Activated T-cell treated with anti-CD3 and anti-CD28 coated beads for 1 hour (primary cell): Measurements from ENCODE around the gene SLC17A8.

Experiments
- DNase-seq: peaks from one replicate; pipeline ENCODE4 v3.0.0-alpha.2; 2020; ENCODE audit warnings: low read depth

Gene SLC17A8

DNA sequence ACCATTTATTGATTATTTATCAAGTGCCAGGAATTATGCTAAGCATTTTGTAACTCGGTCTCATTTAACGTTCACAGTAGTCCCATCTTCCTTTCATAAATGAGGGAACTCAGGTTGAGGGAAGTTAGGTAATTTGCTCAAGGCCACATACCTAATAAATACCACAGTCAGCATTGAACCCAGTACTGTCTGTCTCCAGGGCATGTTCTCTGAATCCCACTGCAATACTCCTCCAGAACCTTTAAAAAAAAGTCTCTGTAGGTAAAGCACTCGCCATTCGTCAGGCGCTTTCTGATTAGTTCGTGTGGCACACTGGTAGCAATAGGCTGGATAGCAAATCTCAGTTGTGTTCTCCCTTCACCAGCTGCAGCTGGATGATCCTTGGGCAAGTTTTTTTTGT is 14.3 kb downstream of the SLC17A8 start:
- no peak for DNase-seq

DNA sequence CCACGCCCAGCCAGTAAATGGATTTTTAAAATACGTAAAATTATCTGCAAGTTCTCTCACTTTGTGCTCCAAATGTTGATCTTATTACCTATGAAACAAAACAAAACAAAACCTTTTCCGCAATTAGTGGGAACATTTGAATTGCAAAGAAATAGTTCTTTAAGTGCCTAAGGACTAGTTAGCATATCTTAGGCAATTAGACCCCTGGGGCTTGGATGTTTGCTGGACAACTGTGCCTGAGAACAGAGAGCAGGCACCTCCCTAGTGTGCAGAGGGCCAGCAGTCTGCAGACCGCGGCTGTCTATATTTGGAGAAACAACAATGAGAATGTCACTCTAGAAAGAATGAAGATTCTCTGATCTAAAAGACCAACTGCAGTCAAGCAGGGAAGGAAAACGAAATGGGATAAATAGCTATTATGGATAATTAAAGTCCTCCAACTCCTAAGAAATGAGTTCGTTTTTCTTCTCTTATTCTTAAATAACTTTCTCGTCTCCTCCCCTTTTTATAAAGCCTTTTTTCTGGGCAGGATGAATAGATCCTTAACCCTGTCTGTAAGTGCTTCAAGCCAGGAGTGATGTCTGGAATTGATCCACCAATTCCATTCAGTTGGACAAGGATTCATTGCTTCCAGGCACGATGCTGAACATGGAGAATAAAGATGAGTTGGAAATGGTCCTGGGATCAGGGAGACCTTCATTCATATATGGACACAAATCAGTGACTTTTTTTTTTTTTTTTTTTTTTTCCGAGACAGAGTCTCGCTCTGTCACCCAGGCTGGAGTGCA is 16.2 kb downstream of the SLC17A8 start:
- no peak for DNase-seq

DNA sequence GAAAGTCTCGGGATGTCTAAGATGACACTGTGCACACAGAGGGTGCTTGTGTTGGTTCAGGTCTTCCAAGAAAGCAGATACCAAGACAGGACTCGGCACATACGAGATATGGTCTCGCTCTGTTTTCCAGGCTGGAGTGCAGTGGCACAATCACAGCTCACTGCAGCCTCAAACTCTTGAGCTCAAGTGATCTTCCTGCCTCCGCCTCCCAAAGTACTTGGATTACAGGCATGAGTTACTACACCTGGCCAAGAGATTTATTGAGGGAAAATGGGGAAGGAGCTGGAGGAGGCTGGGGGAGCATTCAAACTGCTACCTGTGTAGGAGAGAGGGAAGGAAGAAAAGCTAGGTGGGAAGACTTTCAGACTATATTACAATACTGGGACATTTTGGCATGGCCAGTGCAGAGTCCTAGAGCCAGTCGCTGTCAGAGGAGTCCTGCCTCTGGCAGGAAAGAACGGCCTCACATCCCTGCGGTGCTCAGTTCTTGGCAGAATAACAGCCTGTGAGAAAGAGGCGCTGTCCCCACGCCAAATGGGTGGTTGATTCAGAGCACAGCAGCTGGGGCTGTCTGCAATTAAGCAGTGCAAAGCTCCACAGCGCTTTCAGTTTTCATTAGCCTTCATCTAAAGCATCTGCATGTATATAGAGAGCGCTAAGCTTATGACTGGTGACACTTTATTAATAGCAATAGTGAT is 18.3 kb downstream of the SLC17A8 start:
- DNase-seq = no peak

DNA sequence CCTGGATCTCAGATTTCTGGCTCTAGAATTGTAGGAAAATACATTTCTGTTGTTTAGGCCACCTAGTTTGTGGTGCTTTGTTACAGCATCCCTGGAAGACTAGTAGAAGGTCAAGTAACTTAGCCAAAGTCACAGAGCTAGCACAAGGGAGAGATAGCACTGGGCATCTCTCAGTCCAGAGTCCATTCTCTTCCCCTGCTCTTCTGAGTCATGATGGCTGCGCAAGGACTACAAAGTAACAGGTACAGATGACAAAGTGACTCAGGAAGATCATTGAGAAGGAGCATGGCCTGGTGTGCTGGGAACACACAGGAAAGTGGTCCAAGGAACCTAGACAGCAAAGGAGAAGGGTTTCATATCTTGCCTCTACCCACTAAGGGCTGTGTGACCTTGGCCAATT is 19.3 kb downstream of the SLC17A8 start:
- DNase-seq = no peak

DNA sequence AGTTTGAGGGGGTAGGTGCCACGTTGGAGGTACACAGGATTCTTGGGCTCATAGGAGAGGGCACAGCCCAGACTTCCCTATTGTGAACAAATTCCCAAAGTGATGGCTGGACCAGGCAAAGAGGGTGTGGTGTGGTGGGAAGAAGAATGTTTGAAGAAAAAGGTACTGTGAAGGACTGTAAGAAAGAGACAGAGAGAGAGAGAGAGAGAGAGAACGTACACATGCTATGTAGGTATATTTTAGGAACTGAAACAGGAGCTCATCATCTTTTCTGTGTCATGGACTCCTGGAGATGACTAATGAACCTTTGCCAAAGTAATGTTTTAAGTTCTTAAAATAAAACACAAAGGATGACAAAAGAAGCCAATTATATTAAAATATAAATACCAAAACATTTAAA is 24.5 kb downstream of the SLC17A8 start:
- DNase-seq = no peak

DNA sequence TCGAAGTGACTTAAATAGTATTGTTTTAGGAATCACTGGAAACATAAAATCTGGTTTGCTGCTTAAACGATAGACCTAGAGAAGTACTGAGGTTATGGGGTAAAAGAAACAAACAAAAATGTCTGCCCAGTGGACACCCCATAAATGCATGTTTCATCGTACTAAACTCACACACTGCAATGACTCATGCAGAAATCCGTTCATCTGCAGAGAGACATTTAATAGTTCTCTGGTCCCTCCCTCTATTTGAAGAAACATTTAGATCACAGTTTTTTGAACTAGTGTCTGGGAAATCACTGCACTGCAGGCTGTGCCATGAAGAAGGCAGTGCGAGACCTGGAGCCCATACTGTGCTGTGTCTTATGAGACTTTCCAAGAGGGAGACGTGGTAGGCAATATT is 25.5 kb downstream of the SLC17A8 start:
- DNase-seq = no peak

DNA sequence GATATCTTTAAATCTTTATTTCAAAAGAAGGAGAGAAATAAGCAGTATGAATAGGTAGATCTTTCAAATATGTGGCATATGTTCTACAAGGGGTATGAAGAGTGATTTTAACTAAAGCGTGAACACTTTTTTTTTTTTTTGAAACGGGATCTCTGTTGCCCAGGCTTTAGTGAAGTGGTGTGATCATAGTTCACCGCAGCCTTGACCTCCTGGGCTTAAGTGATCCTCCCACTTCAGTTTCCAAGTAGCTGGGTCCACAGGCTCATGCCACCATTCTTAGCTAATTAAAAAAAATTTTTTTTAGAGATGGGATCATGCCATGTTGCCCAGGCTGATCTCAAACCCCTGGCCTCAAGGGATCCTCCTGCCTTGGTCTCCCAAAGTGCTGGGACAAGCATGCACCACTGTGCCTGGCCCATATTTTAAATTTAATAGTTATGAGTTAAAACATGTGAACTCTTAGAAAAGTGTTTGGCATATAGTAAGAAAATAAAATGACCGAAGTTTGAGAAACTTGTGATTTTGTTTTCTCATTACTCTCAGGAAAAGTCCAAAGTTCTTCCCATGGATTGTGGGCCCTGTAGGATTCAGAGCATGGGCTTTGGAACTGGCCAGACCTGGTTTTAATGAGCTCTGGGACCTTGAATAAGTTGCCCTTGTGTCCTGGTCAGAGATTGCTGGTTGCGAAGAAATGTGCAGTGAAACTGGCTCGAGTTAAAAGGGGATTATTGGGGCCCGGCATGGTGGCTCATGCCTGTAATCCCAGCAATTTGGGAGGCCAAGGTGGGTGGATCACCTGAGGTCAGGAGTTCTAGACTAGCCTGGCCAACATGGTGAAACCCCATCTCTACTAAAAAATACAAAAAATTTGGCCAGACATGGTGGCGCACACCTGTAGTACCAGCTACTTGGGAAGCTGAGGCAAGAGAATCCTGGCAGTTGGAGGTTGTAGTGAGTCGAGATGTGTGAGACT is 27.0 kb downstream of the SLC17A8 start:
- DNase-seq = no peak

DNA sequence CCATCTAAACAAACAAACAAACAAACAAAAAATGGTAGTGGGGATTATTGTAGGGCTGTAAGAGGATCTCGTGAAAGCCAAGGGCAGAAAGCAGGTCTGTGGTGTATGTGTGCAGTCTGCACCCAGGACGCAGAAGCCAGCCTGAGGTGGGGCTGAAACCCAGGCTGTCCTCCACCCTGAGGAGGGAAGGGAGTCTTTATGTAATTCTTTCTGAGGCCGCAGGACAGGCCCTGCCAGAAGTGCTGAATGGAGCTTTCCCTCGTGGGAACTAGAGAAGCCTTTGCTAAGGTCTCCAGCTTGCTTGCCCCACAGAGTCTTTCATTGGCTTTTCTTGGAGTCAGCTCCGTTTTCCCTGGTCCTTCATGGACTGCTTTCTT is 27.7 kb downstream of the SLC17A8 start:
- DNase-seq = no peak

DNA sequence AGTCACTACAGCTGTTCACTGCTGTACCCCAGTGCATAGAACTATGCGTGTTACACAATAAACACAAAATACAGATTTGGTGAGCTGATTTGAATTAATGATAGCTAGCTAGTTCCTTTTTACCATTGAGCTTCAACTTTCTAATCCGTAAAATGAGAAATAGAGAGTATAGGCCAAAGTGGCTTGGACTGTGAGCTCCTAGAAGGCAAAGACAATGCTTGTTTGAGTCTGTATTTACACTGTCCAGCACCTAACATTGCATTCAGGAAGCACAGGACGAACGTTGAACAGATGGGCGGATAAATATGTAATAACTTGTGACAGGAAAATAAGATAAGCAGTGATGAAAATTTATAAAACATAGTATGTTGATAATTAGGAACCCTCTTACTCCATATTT is 31.5 kb downstream of the SLC17A8 start:
- DNase-seq = no peak

DNA sequence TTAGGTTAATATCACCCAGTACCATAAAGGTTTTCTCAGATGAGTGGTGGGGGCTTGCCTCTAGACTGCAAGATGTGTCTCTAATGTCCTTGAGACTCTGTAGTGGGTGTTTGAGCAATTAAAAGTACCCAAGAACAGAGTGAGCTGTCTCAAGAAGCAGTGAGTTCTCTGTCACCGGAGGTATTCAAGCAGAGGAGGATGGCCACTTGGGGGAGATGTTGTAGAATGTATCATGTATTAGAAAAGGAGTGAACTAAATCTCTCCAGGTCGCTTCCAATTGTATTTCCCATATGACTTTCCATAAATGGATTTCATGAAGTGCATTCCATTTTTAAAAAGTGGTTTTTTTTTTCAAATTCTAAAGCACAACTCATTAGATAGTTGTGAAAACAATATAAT is 35.0 kb downstream of the SLC17A8 start:
- DNase-seq = no peak

DNA sequence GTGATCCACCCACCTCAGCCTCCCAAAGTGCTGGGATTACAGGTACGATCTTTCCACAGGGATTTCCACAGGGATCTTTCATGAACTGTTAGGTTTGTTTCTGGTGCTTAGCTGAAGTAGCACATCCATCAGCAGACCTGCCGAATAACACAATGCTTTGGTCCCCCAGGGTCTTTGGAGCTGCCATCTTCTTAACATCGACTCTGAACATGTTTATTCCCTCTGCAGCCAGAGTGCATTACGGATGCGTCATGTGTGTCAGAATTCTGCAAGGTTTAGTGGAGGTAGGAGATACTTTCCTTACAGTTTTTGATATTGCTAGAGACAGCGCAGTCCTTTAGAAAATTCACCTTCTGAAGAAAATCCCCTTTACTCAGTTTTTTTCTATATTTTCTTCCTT is 36.3 kb downstream of the SLC17A8 start:
- no peak for DNase-seq

DNA sequence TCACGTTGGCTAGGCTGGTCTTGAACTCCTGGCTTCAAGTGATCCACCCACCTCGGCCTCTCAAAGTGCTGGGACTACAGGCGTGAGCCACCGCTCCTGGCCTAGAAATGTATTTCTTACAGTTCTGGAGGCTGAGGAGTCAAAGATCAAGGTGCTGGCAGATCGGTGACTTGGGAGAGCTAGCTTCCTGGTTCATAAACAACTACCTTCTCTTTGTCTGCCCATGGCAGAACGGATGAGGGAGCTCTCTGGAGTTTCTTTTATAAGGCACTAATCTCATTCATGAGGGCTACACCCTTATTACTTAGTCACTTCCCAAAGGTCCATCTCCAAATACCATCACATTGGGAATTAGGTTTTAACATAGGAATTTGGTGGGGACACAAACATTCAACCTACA is 38.9 kb downstream of the SLC17A8 start:
- DNase-seq = no peak

DNA sequence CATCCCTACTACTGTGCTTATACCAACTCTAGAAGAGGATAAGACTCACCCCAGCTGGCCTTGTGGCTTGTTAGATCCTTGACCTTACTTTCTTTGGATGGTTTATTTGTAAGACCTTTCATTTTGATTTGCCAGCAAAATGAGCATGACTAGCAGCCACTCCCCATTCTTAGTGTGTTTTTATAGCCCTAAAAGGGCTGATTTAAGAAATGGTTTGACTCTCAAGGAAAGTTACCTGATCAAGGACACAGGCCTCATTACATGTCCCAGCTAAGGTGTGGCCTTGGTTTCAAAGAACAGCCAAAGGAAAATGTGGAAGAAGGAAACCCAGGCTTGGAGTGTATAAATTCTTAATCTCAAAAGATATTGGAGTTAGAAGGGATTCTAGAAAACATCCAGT is 41.4 kb downstream of the SLC17A8 start:
- DNase-seq = no peak

DNA sequence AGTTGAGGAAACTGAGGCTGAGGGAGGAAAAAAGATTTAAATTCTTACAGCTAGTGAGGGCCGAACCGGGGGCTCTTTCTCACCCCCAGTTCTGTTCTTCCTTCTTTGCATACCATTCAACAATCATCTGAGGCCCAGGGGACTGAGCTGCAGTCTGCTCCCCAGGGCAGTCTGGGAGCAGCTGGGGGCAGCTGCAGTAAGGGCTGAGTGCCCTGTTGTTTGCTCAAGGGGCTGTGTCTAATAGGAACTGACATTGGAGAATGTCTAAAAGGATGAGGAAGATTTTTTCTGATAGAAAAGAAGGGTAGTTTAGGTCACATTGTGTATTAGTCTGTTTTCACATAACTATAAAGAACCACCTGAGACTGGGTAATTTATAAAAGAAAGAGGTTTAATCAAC is 42.2 kb downstream of the SLC17A8 start:
- DNase-seq = no peak

DNA sequence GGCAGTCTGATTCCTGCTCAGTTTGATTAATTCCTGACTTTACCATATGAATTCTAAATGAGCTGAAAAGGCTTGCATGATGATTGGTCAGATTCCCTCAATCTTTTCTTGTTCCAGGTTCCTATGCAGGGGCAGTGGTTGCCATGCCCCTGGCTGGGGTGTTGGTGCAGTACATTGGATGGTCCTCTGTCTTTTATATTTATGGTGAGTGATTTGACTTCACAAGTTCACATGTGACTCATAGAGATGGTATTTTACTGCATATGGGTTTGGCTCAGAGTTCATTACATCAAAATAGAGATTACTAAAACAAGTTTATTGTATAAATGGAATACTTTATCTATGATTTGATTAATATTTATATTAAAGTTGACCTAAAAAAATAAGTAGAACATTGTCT is 44.8 kb downstream of the SLC17A8 start:
- DNase-seq = no peak

DNA sequence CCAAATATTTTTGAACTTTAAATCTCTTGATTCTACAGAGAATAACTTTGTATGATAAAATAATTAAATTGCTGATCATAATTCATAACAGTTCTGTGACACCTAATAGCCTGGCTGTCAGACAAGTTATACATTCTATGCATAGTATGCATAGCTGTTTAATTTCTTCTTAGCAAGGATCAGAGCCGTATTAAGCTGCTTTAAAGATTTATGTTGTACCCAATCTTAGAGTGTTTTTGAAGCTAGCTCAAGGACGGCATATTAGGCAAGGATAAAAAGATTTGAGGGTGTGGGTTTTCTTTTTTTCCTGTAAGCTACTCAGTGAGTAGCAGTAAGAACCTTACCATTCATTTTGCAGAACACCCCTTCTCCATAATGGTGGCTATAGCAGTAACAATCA is 45.9 kb downstream of the SLC17A8 start:
- DNase-seq = no peak

DNA sequence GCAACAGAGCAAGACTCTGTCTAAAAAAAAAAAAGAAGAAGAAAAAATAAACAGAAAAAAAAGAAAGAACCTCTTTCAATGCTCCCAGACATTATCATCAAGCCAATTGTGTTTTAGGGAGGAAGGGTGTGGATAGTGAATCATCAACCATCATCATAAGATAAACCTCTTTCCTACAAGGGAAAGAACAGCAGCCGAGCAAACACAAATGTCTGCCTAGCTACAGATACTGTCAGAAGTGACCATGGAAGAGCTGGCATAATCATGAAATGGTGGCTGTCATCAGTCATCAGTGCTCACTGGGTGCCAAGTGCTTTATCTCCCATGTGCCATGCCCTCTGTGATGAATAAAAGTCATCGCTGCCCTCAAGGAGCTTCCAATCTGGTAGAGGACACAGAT is 46.6 kb downstream of the SLC17A8 start:
- DNase-seq = no peak

DNA sequence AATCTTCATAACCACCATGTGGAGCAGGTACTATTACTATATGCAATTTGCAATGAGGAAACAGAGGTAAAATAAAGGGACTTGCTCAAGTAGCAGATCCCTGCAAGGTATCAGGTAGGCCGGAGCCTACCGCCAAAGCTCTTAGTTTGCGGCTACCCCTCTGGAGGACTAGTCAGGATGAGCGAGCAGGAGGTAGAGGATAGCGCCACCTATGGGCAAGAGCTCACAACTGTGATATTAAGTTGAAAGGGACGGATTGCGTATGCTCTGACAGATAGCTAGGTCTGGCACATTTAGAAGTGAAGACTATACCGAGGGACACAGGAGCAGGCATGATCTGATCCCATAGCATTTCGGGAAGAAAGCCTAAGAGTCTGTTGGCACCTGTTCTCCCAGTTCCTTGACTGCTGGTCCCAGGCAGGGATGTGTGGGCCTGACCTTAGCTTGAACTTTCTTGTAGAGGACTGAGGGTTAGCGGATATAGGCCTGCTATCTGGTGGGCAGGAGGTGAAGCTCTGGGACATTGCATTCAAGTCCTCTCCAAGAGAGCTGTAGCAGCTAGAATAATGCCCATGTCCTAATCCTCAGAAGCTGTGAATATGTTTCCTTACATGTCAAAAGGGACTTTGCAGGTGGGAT is 48.0 kb downstream of the SLC17A8 start:
- DNase-seq = no peak

DNA sequence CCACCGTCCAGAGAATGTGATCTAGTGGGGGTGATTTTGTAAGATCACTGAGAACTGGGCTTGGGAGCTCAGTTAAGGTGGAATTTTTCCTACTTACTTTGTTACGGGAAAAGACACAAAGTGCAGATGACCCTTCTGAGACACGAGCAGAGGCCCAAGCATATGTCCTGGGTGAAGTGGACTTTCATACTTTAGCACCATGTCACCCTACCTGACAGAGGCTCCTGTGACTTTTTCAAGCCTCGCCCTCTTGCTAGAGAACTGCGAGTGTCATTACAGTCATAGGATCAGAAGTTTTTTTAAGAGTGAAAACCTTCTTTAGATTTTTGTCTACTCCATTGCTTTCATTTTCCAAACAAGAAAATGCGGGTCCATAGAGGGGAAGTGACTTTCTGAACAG is 56.1 kb downstream of the SLC17A8 start:
- DNase-seq = no peak

DNA sequence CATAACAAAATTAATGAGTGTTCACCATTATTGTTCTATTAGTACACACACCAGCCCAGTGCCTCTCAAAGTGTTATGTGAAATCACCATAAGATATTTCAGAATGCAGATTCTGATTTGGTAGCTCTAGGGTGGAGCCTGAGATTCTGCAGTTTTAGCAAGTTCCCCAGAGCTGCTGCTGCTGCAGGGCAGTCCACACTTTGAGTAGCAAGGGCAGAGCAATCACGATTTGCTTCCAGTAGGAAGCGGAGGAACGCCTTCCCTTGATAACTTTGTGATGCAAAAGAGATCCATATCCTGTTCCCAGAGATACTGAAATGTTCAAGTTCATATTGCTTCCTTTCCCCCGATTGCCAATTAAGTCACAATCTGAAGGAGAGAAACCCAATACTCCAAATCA is 57.9 kb downstream of the SLC17A8 start:
- DNase-seq = no peak

DNA sequence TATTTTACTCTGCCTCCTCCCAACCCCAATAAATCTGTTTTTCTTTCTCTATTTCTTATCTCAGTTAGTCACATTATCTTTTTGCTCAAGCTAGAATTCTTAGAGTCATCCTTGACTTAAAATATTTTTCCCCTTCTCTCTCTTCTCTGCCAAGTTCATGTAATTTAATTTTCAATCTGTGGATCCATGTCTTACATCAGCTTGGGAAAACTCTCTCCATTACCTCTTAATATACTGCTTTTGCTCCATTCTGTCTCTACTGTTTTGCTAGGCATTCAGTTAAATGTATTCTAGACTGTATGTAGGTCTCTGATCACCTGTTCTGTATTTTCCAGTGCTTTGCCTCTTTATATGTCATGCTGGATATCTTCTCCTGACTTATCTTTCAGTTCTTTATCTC is 65.8 kb downstream of the SLC17A8 start:
- no peak for DNase-seq

DNA sequence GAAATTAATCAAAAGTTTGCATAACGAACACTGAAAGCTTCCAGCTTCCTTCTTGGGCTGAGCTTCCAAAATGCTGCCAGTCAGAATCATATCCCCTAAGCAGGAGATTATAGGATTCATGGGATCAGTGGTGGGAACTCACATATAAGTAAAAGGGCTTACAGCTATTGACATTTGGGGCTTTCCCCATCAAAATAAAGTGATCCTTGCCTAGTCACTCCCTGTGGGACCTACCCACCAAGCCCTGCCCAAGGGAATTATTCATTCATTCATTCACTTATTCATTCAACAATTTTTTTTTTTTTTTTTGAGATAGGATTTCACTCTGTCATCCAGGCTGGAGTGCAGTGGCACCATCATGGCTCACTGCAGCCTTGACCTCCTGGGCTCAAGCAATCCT is 69.3 kb downstream of the SLC17A8 start:
- no peak for DNase-seq
